Body of pancreas (tissue), 4 donors: Measurements from ENCODE around the gene SCMH1. TPM values are rescaled to one million over a fixed set of nuclear protein-coding genes. Genes with fewer than 3 reads are reported as not detected.

Experiments used
- ATAC-seq: fragments of 150-250 bp; one replicate; pipeline ENCODE4 v1.9.1; 2016
- DNase-seq, 4 donors: peaks; one replicate each; pipeline ENCODE4 v3.0.0-alpha.2; 2019
- H3K27ac ChIP-seq, 4 donors: fragments of 200-600 bp; sonication (generic); 1 replicate in 3 of 4; 2 replicates in 1 of 4; pipeline versions ENCODE4 v1.5.1 to v1.6.1; 2016 to 2019; ENCODE audit warnings: mild to moderate bottlenecking in 1 of 4, mixed read lengths in 1 of 4, moderate library complexity in 1 of 4
- H3K27me3 ChIP-seq, 2 donors: fragments of 200-600 bp; sonication (generic); one replicate each; pipeline ENCODE4 v1.6.0; 2016; ENCODE audit warnings: mild to moderate bottlenecking in 1 of 2
- H3K36me3 ChIP-seq, 2 donors: fragments of 200-600 bp; sonication (generic); replicated peaks in 1 of 2; 2 replicates each; pipeline ENCODE4 v1.5.1; 2016; ENCODE audit warnings: low read depth in 2 of 2; ENCODE audit not compliant: insufficient read depth in 1 of 2
- H3K4me1 ChIP-seq: fragments of 200-600 bp; sonication (generic); one replicate; pipeline ENCODE4 v1.6.0; 2016
- H3K4me3 ChIP-seq, 2 donors: fragments of 200-600 bp; sonication (generic); 1 replicate in 1 of 2; 2 replicates in 1 of 2; pipeline ENCODE4 v1.5.1; 2016 to 2019
- H3K9me3 ChIP-seq, 3 donors: fragments of 200-600 bp; sonication (generic); 1 replicate in 2 of 3; 2 replicates in 1 of 3; pipeline ENCODE4 v1.5.1; 2016
- CTCF ChIP-seq, 7 experiments: fragments of 450-650 bp in 4 of 7; fragments of 200-600 bp in 3 of 7; sonication (generic) in 3 of 7; IDR thresholded peaks; one replicate each; pipeline ENCODE4 v1.5.1; 2016 to 2019; ENCODE audit warnings: antibody characterized with exemption in 7 of 7
- POLR2A ChIP-seq, 3 donors: fragments of 450-650 bp; IDR thresholded peaks; one replicate each; pipeline ENCODE4 v1.6.1; 2016; ENCODE audit warnings: antibody characterized with exemption in 3 of 3, mild to moderate bottlenecking in 2 of 3
- WGBS, 2 donors: methylation state at CpG; one replicate each; pipeline ENCODE4 v1.1.5; 2017; 5-methylcytosine and 5-hydroxymethylcytosine counted together
- intact Hi-C: fragments of 100-400 bp; cut with DNase I; formaldehyde crosslinking; loops from one replicate; pipeline ENCODE4 v1.15.1; 2023
- total RNA-seq, 2 donors: library from RNA; depleted of rRNA; stranded (reverse); fragments of >200 nt; gene quantifications; one replicate each; pipeline ENCODE4 v1.1.0, GENCODE V29; 2016

The SCMH1 gene
- total RNA-seq, 2 donors from 2014 or later: 25.4 to 33.3 TPM

- ATAC-seq: no peak
- no peak for DNase-seq
- no peaks in the 10 kb centered on the region for H3K27me3 ChIP-seq
- no peak overlapping the region for H3K4me3 ChIP-seq
- H3K4me1 ChIP-seq: peaks cover 9% of the 10 kb centered on the region
- TF ChIP-seq CTCF (IDR thresholded peaks at IDR 0.05): no peak
- no peak for TF ChIP-seq POLR2A (IDR thresholded peaks at IDR 0.05)
- peaks cover 9 to 11% of the 10 kb centered on the region in 2 donors for H3K36me3 ChIP-seq
- peak overlapping the region in 2 of 4 donors; percentile 5 to 46 for H3K27ac ChIP-seq
- intact Hi-C loops: no loop called here
- 86 to 93% methylated on average over 9 of the region's 9 CpGs for WGBS, 2 donors
- no peaks in the 10 kb centered on the region for H3K9me3 ChIP-seq
Observed at GRCh38 chr1:41003127-41003639, 238.9 kb downstream of the SCMH1 start.

- ATAC-seq: no peak
- Histone ChIP-seq H3K9me3 (no peaks in the 10 kb centered on the region), H3K4me3 (no peak overlapping the region), H3K36me3 (peaks cover 16 to 19% of the 10 kb centered on the region in 2 donors), H3K27me3 (no peaks in the 10 kb centered on the region), H3K27ac (no peak overlapping the region), H3K4me1 (peaks cover 7% of the 10 kb centered on the region)
- TF ChIP-seq CTCF (IDR thresholded peaks at IDR 0.05): no peak
- TF ChIP-seq POLR2A (IDR thresholded peaks at IDR 0.05): no peak
- intact Hi-C loops: no loop called here
- 86 to 93% methylated on average over 4 of the region's 4 CpGs for WGBS, 2 donors
- DNase-seq: no peak
Observed at GRCh38 chr1:40998668-40999067, 243.4 kb downstream of the SCMH1 start.

GRCh38 chr1:40997096-40997495 lies 245.0 kb downstream of the SCMH1 start:
- no peaks in the 10 kb centered on the region for H3K4me1 ChIP-seq
- DNase-seq: no peak
- no peak for ATAC-seq
- H3K36me3 ChIP-seq: peaks cover 16 to 19% of the 10 kb centered on the region in 2 donors
- no peaks in the 10 kb centered on the region for H3K27me3 ChIP-seq
- no peak overlapping the region for H3K27ac ChIP-seq
- H3K9me3 ChIP-seq: no peaks in the 10 kb centered on the region
- no peak overlapping the region for H3K4me3 ChIP-seq
- intact Hi-C loops: no loop called here
- WGBS, 2 donors: 84 to 89% methylated on average over 8 of the region's 8 CpGs
- TF ChIP-seq CTCF (IDR thresholded peaks at IDR 0.05): no peak
- no peak for TF ChIP-seq POLR2A (IDR thresholded peaks at IDR 0.05)

GRCh38 chr1:40989066-40989465 lies 253.0 kb downstream of the SCMH1 start:
- WGBS, 2 donors: 96 to 97% methylated on average over 5 of the region's 5 CpGs
- peaks cover 0 to 2% of the 10 kb centered on the region in 2 donors for H3K36me3 ChIP-seq
- no peak overlapping the region for H3K4me3 ChIP-seq
- intact Hi-C loops: no loop called here
- H3K27ac ChIP-seq: peak overlapping the region in 2 of 4 donors; percentile 66 to 68
- H3K27me3 ChIP-seq: no peaks in the 10 kb centered on the region
- DNase-seq (no peak), ATAC-seq (no peak)
- H3K4me1 ChIP-seq: peaks cover 44% of the 10 kb centered on the region
- H3K9me3 ChIP-seq: no peaks in the 10 kb centered on the region
- TF ChIP-seq CTCF (IDR thresholded peaks at IDR 0.05) (no peak), POLR2A (IDR thresholded peaks at IDR 0.05) (no peak)

GRCh38 chr1:40988280-40988679 lies 253.8 kb downstream of the SCMH1 start:
- Histone ChIP-seq H3K27me3 (no peaks in the 10 kb centered on the region), H3K27ac (peak overlapping the region in 3 of 4 donors; percentile 2 to 68 (median 66)), H3K4me3 (no peak overlapping the region), H3K36me3 (peaks cover 0 to 2% of the 10 kb centered on the region in 2 donors), H3K4me1 (peaks cover 44% of the 10 kb centered on the region), H3K9me3 (no peaks in the 10 kb centered on the region)
- no peak for TF ChIP-seq POLR2A (IDR thresholded peaks at IDR 0.05)
- TF ChIP-seq CTCF (IDR thresholded peaks at IDR 0.05): no peak
- intact Hi-C loops: no loop called here
- no peak for DNase-seq
- 49 to 64% methylated on average over 3 of the region's 3 CpGs for WGBS, 2 donors
- ATAC-seq: no peak
